GM12878 (cell line): ENCODE measurements around the gene BCO1. TPM values are rescaled to one million over a fixed set of nuclear protein-coding genes. Genes with fewer than 3 reads are reported as not detected.

Source experiments
- ATAC-seq: fragments of 200-7000 bp; cut with Tn5 transposase; 3 replicates; pipeline ENCODE4 v1.9.1; 2020; ENCODE audit warnings: mild to moderate bottlenecking, moderate library complexity
- BruUV-seq: library from RNA; stranded (reverse); fragments of 400-500 nt; replicated peaks from 2 replicates; lab custom pipeline; 2021; lab: Mats Ljungman, UMichigan
- CTCF ChIA-PET: fragments of 300-600 bp; sonication (Branson Sonifier 250); formaldehyde crosslinking; extraction: SDS; loops from one replicate; lab custom pipeline; 2021; ENCODE audit warnings: inconsistent platforms; lab: Yijun Ruan, JAX
- POLR2A ChIA-PET: fragments of 350-600 bp; formaldehyde crosslinking; extraction: SDS; loops from one replicate; lab custom pipeline; 2021; ENCODE audit warnings: inconsistent platforms; lab: Charles Lee
- RAD21 ChIA-PET: fragments of 300-600 bp; sonication (Branson Sonifier 250); formaldehyde crosslinking; loops from one replicate; lab custom pipeline; 2023; ENCODE audit warnings: antibody characterized with exemption; ENCODE audit not compliant: unreplicated experiment; lab: Charles Lee
- SMC1A ChIA-PET: fragments of 300-600 bp; sonication (Branson Sonifier 250); formaldehyde crosslinking; loops from one replicate; lab custom pipeline; 2023; ENCODE audit not compliant: unreplicated experiment, uncharacterized antibody; lab: Charles Lee
- DNase-seq: peaks from one replicate; pipeline ENCODE4 v3.0.0-alpha.2; 2011; ENCODE audit warnings: low read depth, low spot score
- FAIRE-seq: peaks from 3 replicates; lab custom pipeline; 2011; peaks lifted over from hg19 to GRCh38; lab: Jason Lieb, UNC
- H2AFZ ChIP-seq: 2 replicates; pipeline ENCODE4 v1.6.0; 2011; ENCODE audit warnings: low read depth, low read length, control low read depth; ENCODE audit not compliant: control insufficient read depth
- H3K27ac ChIP-seq: 2 replicates; pipeline ENCODE4 v1.5.1; 2011; ENCODE audit warnings: control low read depth; ENCODE audit not compliant: control insufficient read depth, insufficient read depth
- H3K27me3 ChIP-seq, 2 experiments: replicated peaks in 1 of 2; 2 replicates each; pipeline versions ENCODE4 v1.6.0 to v1.6.1; 2011; ENCODE audit warnings: low read length in 1 of 2; ENCODE audit not compliant: control insufficient read depth in 2 of 2, insufficient read depth in 2 of 2
- H3K36me3 ChIP-seq, 2 experiments: 2 replicates each; pipeline ENCODE4 v1.5.1; 2011; ENCODE audit warnings: low read length in 1 of 2; ENCODE audit not compliant: control insufficient read depth in 2 of 2, insufficient read depth in 2 of 2
- H3K4me1 ChIP-seq: 2 replicates; pipeline ENCODE4 v1.6.1; 2011; ENCODE audit warnings: mild to moderate bottlenecking, low read length, moderate library complexity, mixed read lengths; ENCODE audit not compliant: control insufficient read depth, insufficient read depth
- H3K4me2 ChIP-seq: 2 replicates; pipeline ENCODE4 v1.6.0; 2011; ENCODE audit warnings: control low read depth; ENCODE audit not compliant: control insufficient read depth, insufficient read depth
- H3K4me3 ChIP-seq: fragments of 200-600 bp; sonication (generic); 2 replicates; pipeline ENCODE4 v1.5.1; 2016
- H3K79me2 ChIP-seq: 2 replicates; pipeline ENCODE4 v1.6.0; 2011; ENCODE audit warnings: low read length; ENCODE audit not compliant: control insufficient read depth, insufficient read depth
- H3K9ac ChIP-seq: 2 replicates; pipeline ENCODE4 v1.8.0; 2011; ENCODE audit warnings: low read length, control low read depth, mixed read lengths; ENCODE audit not compliant: control insufficient read depth, insufficient read depth
- H3K9me3 ChIP-seq: replicated peaks from 3 replicates; pipeline ENCODE4 v1.5.1; 2011; ENCODE audit warnings: mild to moderate bottlenecking, low read length; ENCODE audit not compliant: control insufficient read depth, insufficient read depth
- H4K20me1 ChIP-seq: 2 replicates; pipeline ENCODE4 v1.6.0; 2011; ENCODE audit not compliant: control insufficient read depth, insufficient read depth
- BCL11A ChIP-seq: IDR thresholded peaks from 2 replicates; pipeline ENCODE4 v1.6.1; 2011; ENCODE audit warnings: low read depth, low read length
- CHD2 ChIP-seq: IDR thresholded peaks from 2 replicates; pipeline ENCODE4 v1.6.1; 2011; ENCODE audit warnings: low read depth, low read length, improper control_type of control experiment, borderline replicate concordance
- CHD4 ChIP-seq: fragments of 200-600 bp; sonication (generic); IDR thresholded peaks from 2 replicates; pipeline ENCODE4 v1.6.1; 2016; ENCODE audit warnings: mild to moderate bottlenecking
- IKZF2 ChIP-seq, 2 experiments: fragments of 450-650 bp; IDR thresholded peaks; 2 replicates each; pipeline ENCODE4 v1.6.1; 2017; ENCODE audit warnings: mild to moderate bottlenecking in 2 of 2, moderate library complexity in 2 of 2
- MEF2A ChIP-seq: IDR thresholded peaks from 2 replicates; pipeline ENCODE4 v1.6.1; 2011; ENCODE audit warnings: low read depth, mild to moderate bottlenecking, low read length, moderate library complexity; ENCODE audit not compliant: insufficient read depth
- NR2C2 ChIP-seq: IDR thresholded peaks from 2 replicates; pipeline ENCODE4 v1.6.1; 2011; ENCODE audit warnings: borderline replicate concordance, low read depth; ENCODE audit not compliant: control insufficient read depth, insufficient read length
- NRF1 ChIP-seq: conservative IDR thresholded peaks from 2 replicates; pipeline ENCODE4 v1.6.1; 2011; ENCODE audit warnings: mild to moderate bottlenecking, low read depth, low read length, improper control_type of control experiment
- RELA ChIP-seq: fragments of 450-650 bp; IDR thresholded peaks from 2 replicates; pipeline ENCODE4 v1.8.0; 2014; ENCODE audit warnings: borderline replicate concordance; ENCODE audit not compliant: partially characterized antibody
- RUNX3 ChIP-seq: IDR thresholded peaks from 2 replicates; pipeline ENCODE4 v1.6.1; 2012; ENCODE audit warnings: low read length, inconsistent platforms
- STAT1 ChIP-seq: fragments of 450-650 bp; conservative IDR thresholded peaks from 2 replicates; pipeline ENCODE4 v1.6.1; 2014; ENCODE audit warnings: antibody characterized with exemption, mild to moderate bottlenecking
- TCF7 ChIP-seq: IDR thresholded peaks from 2 replicates; pipeline ENCODE4 v1.6.1; 2014; ENCODE audit warnings: antibody characterized with exemption, borderline replicate concordance
- ZBTB11 ChIP-seq: fragments of 450-650 bp; formaldehyde crosslinking; IDR thresholded peaks from 2 replicates; pipeline ENCODE4 v1.5.0; 2022; ENCODE audit warnings: mild to moderate bottlenecking, missing genetic modification characterization
- ZNF592 ChIP-seq: fragments of 450-650 bp; IDR thresholded peaks from 2 replicates; pipeline ENCODE4 v1.6.1; 2017; ENCODE audit warnings: mild to moderate bottlenecking, moderate library complexity
- WGBS: methylation state at CpG from one replicate; pipeline ENCODE4 v1.1.6; 2016; ENCODE audit warnings: low lambda C conversion rate; ENCODE audit not compliant: insufficient replicate concordance, insufficient coverage; ENCODE audit errors: missing lambda C conversion rate; 5-methylcytosine and 5-hydroxymethylcytosine counted together
- in situ Hi-C: fragments of 300-500 bp; cut with MboI; formaldehyde crosslinking; loops from 9 replicates; pipeline ENCODE4 v1.14.3; 2018; ENCODE audit warnings: mixed read lengths
- intact Hi-C: fragments of 100-400 bp; cut with micrococcal nuclease; formaldehyde crosslinking; loops from one replicate; pipeline ENCODE4 v1.14.2; 2022; ENCODE audit not compliant: unreplicated experiment
- polyA plus RNA-seq, 11 experiments: library from polyadenylated mRNA; depleted of rRNA in 4 of 11; unstranded in 6 of 11; stranded (reverse) in 5 of 11; fragments of >200 nt; fragmentation: Nextera tagmentation in 4 of 11; fragmentation: Illumina TruSeq in 1 of 11; extraction: Ambion mirVana in 4 of 11; extraction: Trizol in 1 of 11; gene quantifications; 1 replicate in 1 of 11; 2 replicates in 10 of 11; pipeline versions ENCODE4 v1.2.1 to v1.2.3, GENCODE V29; 2011 to 2016; ENCODE audit warnings: inconsistent platforms in 2 of 11, missing spikeins in 2 of 11, low read depth in 1 of 11
- total RNA-seq, 4 experiments: library from RNA; depleted of rRNA in 3 of 4; stranded (reverse); fragments of >200 nt in 3 of 4; fragmentation: Illumina TruSeq in 1 of 4; extraction: Trizol in 1 of 4; gene quantifications; 2 replicates each; pipeline versions ENCODE4 v1.2.1 to v1.2.3, GENCODE V29; 2013 to 2021
- TF ChIP-seq, protein P1 (sequence below): fragments of 450-650 bp; formaldehyde crosslinking; IDR thresholded peaks from 2 replicates; pipeline ENCODE4 v1.4.0; 2022; ENCODE audit warnings: mild to moderate bottlenecking, moderate library complexity

BCO1 gene
- total and polyA plus RNA-seq, 10 of the 15 experiments (the other 5 are each of a cell fraction or from before 2014, with no cell fraction given), result 0.09 to 0.21 (median 0.14) TPM; not detected in 7

- intact Hi-C loops, result no loop called here
- Histone ChIP-seq H3K4me1 (no peaks in the 10 kb centered on the region), H3K79me2 (no peaks in the 10 kb centered on the region), H3K27me3 (peaks cover 0 to 2% of the 10 kb centered on the region in 2 experiments; a peak in 2 of 4 replicates), H3K4me2 (no peak overlapping the region), H3K9ac (no peak overlapping the region), H4K20me1 (no peaks in the 10 kb centered on the region), H3K4me3 (no peak overlapping the region), H3K36me3 (no peaks in the 10 kb centered on the region), H3K9me3 (no peaks in the 10 kb centered on the region), H2AFZ (no peak overlapping the region)
- 47% methylated on average over 9 of the region's 9 CpGs for WGBS
- no peak for DNase-seq
- in situ Hi-C loops, result no loop called here
- ChIA-PET CTCF (no interaction called here), RAD21 (interaction anchor here (0.5 kb wide), 1 partner anchor 70 kb away, joined by 5 read pairs; no protein-coding TSS in a partner anchor), POLR2A (no interaction called here)
- no peak for FAIRE-seq
- BruUV-seq, result no TSS peak
- no peak for ATAC-seq
- TF ChIP-seq BCL11A, result no peak
- no peak for TF ChIP-seq RELA
- no peak for TF ChIP-seq TCF7
- no peak for TF ChIP-seq CHD2
- no peak for TF ChIP-seq STAT1
- no peak for TF ChIP-seq CHD4
- TF ChIP-seq ZNF592, result no peak
- TF ChIP-seq RUNX3, result no peak
- TF ChIP-seq ZBTB11 (CRISPR knock-in tag), result no peak
- TF ChIP-seq, protein P1, sequence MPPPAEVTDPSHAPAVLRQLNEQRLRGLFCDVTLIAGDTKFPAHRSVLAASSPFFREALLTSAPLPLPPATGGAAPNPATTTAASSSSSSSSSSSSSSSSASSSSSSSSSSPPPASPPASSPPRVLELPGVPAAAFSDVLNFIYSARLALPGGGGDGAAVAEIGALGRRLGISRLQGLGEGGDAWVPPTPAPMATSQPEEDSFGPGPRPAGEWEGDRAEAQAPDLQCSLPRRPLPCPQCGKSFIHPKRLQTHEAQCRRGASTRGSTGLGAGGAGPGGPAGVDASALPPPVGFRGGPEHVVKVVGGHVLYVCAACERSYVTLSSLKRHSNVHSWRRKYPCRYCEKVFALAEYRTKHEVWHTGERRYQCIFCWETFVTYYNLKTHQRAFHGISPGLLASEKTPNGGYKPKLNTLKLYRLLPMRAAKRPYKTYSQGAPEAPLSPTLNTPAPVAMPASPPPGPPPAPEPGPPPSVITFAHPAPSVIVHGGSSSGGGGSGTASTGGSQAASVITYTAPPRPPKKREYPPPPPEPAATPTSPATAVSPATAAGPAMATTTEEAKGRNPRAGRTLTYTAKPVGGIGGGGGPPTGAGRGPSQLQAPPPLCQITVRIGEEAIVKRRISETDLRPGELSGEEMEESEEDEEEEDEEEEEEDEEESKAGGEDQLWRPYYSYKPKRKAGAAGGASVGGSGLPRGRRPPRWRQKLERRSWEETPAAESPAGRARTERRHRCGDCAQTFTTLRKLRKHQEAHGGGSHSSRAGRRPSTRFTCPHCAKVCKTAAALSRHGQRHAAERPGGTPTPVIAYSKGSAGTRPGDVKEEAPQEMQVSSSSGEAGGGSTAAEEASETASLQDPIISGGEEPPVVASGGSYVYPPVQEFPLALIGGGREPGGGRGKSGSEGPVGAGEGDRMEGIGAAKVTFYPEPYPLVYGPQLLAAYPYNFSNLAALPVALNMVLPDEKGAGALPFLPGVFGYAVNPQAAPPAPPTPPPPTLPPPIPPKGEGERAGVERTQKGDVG (CRISPR knock-in tag), result no peak
- TF ChIP-seq IKZF2 (IDR thresholded peaks at IDR 0.05), result no peak
- TF ChIP-seq NRF1, result no peak
- no peak for TF ChIP-seq NR2C2
- TF ChIP-seq MEF2A, result no peak
- TF ChIP-seq, all 136 proteins: peak for 0
- SMC1A ChIA-PET, result no interaction called here
- no peak overlapping the region for H3K27ac ChIP-seq
These were observed 37.3 kb downstream of the BCO1 start for GRCh38 chr16:81275795-81276194.
